Panc1 (cell line): ENCODE measurements around the gene PCSK5. TPM values are rescaled to one million over a fixed set of nuclear protein-coding genes. Genes with fewer than 3 reads are reported as not detected.

ENCODE experiments used
- ATAC-seq: fragments of 200-7000 bp; cut with Tn5 transposase; 2 replicates; pipeline ENCODE4 v1.9.1; 2020; ENCODE audit warnings: mild to moderate bottlenecking, moderate library complexity
- BruUV-seq: library from RNA; stranded (reverse); fragments of 400-500 nt; replicated peaks from 2 replicates; lab custom pipeline; 2021; lab: Mats Ljungman, UMichigan
- CTCF ChIA-PET: fragments of 300-600 bp; sonication (Branson Sonifier 250); formaldehyde crosslinking; loops from one replicate; lab custom pipeline; 2022; ENCODE audit warnings: antibody characterized with exemption; lab: Charles Lee
- POLR2A ChIA-PET: fragments of 300-600 bp; sonication (Branson Sonifier 250); formaldehyde crosslinking; loops from one replicate; lab custom pipeline; 2022; ENCODE audit warnings: antibody characterized with exemption; lab: Charles Lee
- DNase-seq: peaks from one replicate; pipeline ENCODE4 v3.0.0-alpha.2; 2010; ENCODE audit warnings: low read depth, low spot score
- H3K27ac ChIP-seq: 2 replicates; pipeline ENCODE4 v1.5.1; 2011; ENCODE audit warnings: mild to moderate bottlenecking, low read length, inconsistent platforms
- H3K27me3 ChIP-seq: fragments of 200-500 bp; sonication (Bioruptor generic); 2 replicates; pipeline ENCODE4 v1.6.0; 2014; ENCODE audit warnings: low read length, inconsistent platforms; ENCODE audit not compliant: control insufficient read depth, insufficient read depth
- H3K36me3 ChIP-seq: fragments of 200-500 bp; sonication (Bioruptor generic); 2 replicates; pipeline ENCODE4 v1.5.1; 2014; ENCODE audit warnings: inconsistent platforms, mild to moderate bottlenecking, low read length, moderate library complexity; ENCODE audit not compliant: control insufficient read depth, insufficient read depth
- H3K4me1 ChIP-seq: 2 replicates; pipeline ENCODE4 v1.5.1; 2011; ENCODE audit warnings: inconsistent platforms, mild to moderate bottlenecking, low read length, moderate library complexity; ENCODE audit not compliant: control insufficient read depth, insufficient read depth
- H3K4me3 ChIP-seq, 2 experiments: 2 replicates each; pipeline ENCODE4 v1.5.1; 2011 to 2012; ENCODE audit warnings: low read depth in 2 of 2, low read length in 2 of 2, mild to moderate bottlenecking in 2 of 2, inconsistent platforms in 1 of 2, moderate library complexity in 1 of 2
- H3K9me3 ChIP-seq: fragments of 200-500 bp; sonication (Bioruptor generic); 2 replicates; pipeline ENCODE4 v1.5.1; 2014; ENCODE audit warnings: low read depth, mild to moderate bottlenecking, inconsistent platforms, low read length, moderate library complexity; ENCODE audit not compliant: control insufficient read depth, insufficient read depth
- POLR2AphosphoS5 ChIP-seq: IDR thresholded peaks from 2 replicates; pipeline ENCODE4 v1.6.1; 2012; ENCODE audit warnings: mild to moderate bottlenecking, low read depth, low read length, moderate library complexity
- REST ChIP-seq, 2 experiments: IDR thresholded peaks; 2 replicates each; pipeline ENCODE4 v1.6.1; 2011 to 2012; ENCODE audit warnings: low read depth in 2 of 2, control low read depth in 1 of 2, low read length in 1 of 2, mild to moderate bottlenecking in 1 of 2, moderate library complexity in 1 of 2; ENCODE audit not compliant: insufficient read depth in 1 of 2
- SIN3A ChIP-seq: IDR thresholded peaks from 2 replicates; pipeline ENCODE4 v1.6.1; 2012; ENCODE audit warnings: low read depth, mild to moderate bottlenecking, low read length, moderate library complexity, borderline replicate concordance; ENCODE audit not compliant: insufficient read depth
- TCF7L2 ChIP-seq: IDR thresholded peaks from 2 replicates; pipeline ENCODE4 v1.6.1; 2011; ENCODE audit warnings: mild to moderate bottlenecking, low read depth, low read length, inconsistent platforms
- in situ Hi-C: cut with HindIII; loops from 2 replicates; pipeline ENCODE4 v1.10.0; 2016; ENCODE audit warnings: low sequenced_read_pairs, low pct_unique_long_range_greater_than_20kb
- intact Hi-C: fragments of 100-400 bp; cut with micrococcal nuclease; formaldehyde crosslinking; loops from one replicate; pipeline ENCODE4 v1.10.0; 2022; ENCODE audit not compliant: unreplicated experiment
- total RNA-seq: library from RNA; stranded (reverse); gene quantifications from one replicate; pipeline ENCODE4 v1.2.1, GENCODE V29; 2021; ENCODE audit not compliant: unreplicated experiment
- TF ChIP-seq, protein P1 (sequence below): fragments of 450-650 bp; IDR thresholded peaks from 2 replicates; pipeline ENCODE4 v1.5.1; 2017; ENCODE audit warnings: mild to moderate bottlenecking

The PCSK5 gene
- total RNA-seq, 1 experiment from 2014 or later: 0.21 TPM

DNA sequence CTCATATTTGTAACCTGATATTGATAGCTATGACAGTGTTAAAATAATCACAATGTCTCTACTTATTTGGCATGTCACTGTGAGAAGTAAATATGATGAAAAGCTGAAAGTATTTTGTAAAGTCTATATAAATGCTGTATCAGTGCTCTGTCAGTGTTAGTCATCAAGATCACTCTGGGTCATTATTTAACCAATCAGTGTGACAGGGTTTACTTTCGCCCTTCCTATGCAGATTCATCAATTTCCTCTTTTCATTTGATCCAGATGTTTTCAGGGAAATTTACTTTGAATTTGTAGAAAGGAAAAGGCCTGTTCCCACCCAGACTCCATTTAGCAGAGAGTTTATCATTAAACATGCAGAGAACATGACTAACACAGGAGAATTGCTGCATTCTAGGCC, 9.9 kb upstream of the PCSK5 start:
- in situ Hi-C loops: no loop called here
- Histone ChIP-seq H3K36me3 (no peaks in the 10 kb centered on the region), H3K27me3 (no peaks in the 10 kb centered on the region), H3K9me3 (no peaks in the 10 kb centered on the region), H3K27ac (no peak overlapping the region), H3K4me1 (no peaks in the 10 kb centered on the region), H3K4me3 (no peak overlapping the region)
- ATAC-seq (no peak), DNase-seq (no peak)
- no TSS peak for BruUV-seq
- ChIA-PET POLR2A (no interaction called here), CTCF (no interaction called here)
- intact Hi-C loops: no loop called here
- no peak for TF ChIP-seq REST (IDR thresholded peaks at IDR 0.05; ENCODE audit: insufficient read depth in 1 of 2, low read depth in 2 of 2, low read length in 1 of 2)
- TF ChIP-seq, protein P1, sequence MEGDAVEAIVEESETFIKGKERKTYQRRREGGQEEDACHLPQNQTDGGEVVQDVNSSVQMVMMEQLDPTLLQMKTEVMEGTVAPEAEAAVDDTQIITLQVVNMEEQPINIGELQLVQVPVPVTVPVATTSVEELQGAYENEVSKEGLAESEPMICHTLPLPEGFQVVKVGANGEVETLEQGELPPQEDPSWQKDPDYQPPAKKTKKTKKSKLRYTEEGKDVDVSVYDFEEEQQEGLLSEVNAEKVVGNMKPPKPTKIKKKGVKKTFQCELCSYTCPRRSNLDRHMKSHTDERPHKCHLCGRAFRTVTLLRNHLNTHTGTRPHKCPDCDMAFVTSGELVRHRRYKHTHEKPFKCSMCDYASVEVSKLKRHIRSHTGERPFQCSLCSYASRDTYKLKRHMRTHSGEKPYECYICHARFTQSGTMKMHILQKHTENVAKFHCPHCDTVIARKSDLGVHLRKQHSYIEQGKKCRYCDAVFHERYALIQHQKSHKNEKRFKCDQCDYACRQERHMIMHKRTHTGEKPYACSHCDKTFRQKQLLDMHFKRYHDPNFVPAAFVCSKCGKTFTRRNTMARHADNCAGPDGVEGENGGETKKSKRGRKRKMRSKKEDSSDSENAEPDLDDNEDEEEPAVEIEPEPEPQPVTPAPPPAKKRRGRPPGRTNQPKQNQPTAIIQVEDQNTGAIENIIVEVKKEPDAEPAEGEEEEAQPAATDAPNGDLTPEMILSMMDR: no peak
- no peak for TF ChIP-seq TCF7L2
- no peak for TF ChIP-seq POLR2AphosphoS5
- no peak for TF ChIP-seq SIN3A

DNA sequence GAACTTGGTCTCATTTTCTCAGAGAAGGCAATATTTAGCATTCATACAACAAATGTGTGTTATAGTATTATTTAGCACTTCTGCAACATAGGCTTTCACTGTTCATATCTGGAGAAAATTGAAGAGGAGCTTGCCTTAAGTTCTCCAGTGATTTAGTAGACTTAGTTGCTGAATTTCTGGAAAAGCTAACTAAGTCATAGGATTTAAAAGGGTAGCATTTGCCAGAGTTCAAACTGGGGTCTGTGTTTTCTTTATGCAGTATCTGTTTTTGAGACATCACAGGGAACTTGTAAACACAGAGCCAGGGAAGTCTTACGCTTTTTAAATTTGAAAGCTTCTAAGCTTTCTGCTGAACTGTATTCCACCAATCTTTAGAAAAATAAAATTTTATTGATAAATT, 8.7 kb upstream of the PCSK5 start:
- H3K9me3 ChIP-seq: no peaks in the 10 kb centered on the region
- H3K36me3 ChIP-seq: no peaks in the 10 kb centered on the region
- H3K27me3 ChIP-seq: no peaks in the 10 kb centered on the region
- ChIA-PET CTCF (no interaction called here), POLR2A (no interaction called here)
- ATAC-seq (no peak), DNase-seq (no peak)
- in situ Hi-C loops: no loop called here
- H3K4me3 ChIP-seq: no peak overlapping the region
- no peak for TF ChIP-seq SIN3A
- TF ChIP-seq TCF7L2: no peak
- no peak for TF ChIP-seq POLR2AphosphoS5
- no peak for TF ChIP-seq REST (IDR thresholded peaks at IDR 0.05; ENCODE audit: insufficient read depth in 1 of 2, low read depth in 2 of 2, low read length in 1 of 2)
- TF ChIP-seq, protein P1: no peak
- H3K27ac ChIP-seq: no peak overlapping the region
- no peaks in the 10 kb centered on the region for H3K4me1 ChIP-seq
- intact Hi-C loops: no loop called here
- no TSS peak for BruUV-seq
